Activated T-cell treated with anti-CD3 and anti-CD28 coated beads for 1 hour (primary cell): Measurements from ENCODE around the gene NCR2.
A peak's percentile ranks its signal among the peaks of the same experiment; 100 is the strongest.
"Not testable (repeated sequence)": the region's sequence is repeated elsewhere in the genome, so short reads cannot be mapped to it uniquely, and the experiment has no call there.

Experiments
- DNase-seq: peaks from one replicate; pipeline ENCODE4 v3.0.0-alpha.2; 2020; ENCODE audit warnings: low read depth

Gene NCR2, protein sequence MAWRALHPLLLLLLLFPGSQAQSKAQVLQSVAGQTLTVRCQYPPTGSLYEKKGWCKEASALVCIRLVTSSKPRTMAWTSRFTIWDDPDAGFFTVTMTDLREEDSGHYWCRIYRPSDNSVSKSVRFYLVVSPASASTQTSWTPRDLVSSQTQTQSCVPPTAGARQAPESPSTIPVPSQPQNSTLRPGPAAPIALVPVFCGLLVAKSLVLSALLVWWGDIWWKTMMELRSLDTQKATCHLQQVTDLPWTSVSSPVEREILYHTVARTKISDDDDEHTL

GRCh38 chr6:41335296-41335695, at the start of gene NCR2:
TSS of gene NCR2 (plus strand) at chr6:41335608. CDS start at chr6:41335877, 269 bp downstream.
- DNase-seq: no peak

DNA sequence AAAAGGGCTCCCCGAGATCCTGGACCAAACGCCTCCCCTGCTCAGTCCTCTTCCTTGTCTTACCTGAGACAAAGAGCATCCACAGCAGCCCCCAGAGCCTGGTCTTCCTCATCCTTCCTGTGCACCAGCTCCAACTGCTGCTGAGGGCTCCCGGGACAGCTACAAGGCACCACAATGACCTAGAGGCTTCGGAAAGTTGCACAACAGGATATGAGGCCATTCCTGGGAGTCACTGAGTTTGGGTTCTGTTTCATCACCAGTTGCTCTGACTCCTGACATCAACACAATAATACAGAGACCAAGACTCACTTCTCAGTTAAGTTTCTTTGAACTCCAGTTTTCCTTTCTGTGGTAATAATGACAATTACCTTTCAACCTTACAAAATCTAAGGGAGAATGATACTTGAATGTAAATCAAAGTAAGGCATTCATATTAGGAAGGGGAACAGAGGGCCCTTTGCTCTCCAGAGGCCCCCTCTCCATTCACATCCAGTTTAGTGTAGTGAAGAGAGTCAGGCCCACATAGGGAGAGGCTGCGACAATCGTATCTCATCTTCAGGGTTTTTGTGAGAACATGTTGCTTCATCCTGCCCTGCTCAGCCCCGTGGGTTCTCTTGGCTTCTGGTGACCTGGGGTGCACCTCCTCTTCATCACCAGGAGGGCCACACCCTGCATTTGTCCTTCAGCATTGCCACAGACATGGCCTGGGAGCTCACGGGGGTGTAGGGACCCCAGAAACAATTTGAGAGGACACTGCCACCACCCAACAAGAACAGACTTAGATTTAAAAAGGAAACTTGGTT, 48.7 kb upstream of the NCR2 start, which contains the start of gene TREM1:
Gene TREM1 (minus strand): TSS at position 139 of the 803 bp plus-strand sequence. CDS start 27 bp downstream, at position 112.
- no peak for DNase-seq

DNA sequence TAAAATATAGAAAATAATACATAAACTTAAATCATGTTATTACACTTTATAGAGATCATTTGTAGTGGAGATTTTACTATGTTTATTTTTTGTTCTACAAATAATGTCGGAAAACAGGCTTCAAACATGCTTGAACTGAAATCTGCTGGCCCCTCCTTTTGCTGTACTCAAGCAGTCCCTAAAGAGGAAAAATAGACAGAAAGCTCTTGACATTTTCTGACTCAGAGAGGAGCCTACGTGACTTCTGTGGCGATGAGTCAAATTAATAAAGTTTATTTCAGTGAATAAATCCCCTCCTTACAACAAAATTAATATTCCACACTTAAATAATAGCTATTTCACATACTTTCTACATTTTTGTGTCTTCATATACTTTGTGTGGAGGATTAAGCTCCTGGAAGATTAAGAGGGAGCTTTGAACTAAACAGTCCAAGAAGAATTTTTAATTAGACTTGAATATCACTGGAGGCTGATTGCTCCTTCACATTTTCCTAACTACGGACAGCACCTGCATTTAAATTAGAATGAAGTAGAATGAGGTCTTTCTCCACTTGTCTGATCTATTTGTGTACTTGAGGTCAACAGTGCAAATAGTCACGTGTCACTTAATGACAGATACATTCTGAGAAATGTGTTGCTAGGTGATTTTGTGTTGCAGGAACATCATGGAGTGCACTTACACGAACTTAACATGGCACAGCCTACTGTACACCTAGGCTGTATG, 47.2 kb upstream of the NCR2 start:
- DNase-seq: no peak

GRCh38 chr6:41288754-41289129, 46.7 kb upstream of the NCR2 start:
- no peak for DNase-seq

- no peak for DNase-seq
These were observed 45.6 kb upstream of the NCR2 start for GRCh38 chr6:41289815-41290214.

DNA sequence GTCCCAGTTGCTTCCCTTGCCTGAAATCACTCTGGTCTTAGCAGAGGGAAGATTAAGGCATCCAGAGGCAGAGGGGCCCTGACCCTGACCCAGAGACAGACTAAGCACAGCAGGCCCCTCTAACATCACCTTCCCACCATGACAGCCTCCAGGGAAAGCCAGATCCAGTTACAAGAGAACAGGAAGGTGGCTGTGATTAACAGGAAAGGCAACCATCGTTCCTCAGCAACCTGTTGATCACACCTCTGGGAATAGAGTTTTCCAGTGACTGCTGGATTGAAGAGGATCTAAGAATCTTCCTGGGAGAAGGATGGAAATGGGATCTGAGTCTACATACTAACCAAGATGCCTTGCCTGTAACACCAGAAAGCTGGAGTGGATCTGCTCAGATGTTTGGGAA, 43.7 kb upstream of the NCR2 start:
- no peak for DNase-seq

GRCh38 chr6:41294214-41294872, 41.1 kb upstream of the NCR2 start:
- no peak for DNase-seq

GRCh38 chr6:41297248-41297647, 38.2 kb upstream of the NCR2 start:
- DNase-seq: not testable (repeated sequence)

DNA sequence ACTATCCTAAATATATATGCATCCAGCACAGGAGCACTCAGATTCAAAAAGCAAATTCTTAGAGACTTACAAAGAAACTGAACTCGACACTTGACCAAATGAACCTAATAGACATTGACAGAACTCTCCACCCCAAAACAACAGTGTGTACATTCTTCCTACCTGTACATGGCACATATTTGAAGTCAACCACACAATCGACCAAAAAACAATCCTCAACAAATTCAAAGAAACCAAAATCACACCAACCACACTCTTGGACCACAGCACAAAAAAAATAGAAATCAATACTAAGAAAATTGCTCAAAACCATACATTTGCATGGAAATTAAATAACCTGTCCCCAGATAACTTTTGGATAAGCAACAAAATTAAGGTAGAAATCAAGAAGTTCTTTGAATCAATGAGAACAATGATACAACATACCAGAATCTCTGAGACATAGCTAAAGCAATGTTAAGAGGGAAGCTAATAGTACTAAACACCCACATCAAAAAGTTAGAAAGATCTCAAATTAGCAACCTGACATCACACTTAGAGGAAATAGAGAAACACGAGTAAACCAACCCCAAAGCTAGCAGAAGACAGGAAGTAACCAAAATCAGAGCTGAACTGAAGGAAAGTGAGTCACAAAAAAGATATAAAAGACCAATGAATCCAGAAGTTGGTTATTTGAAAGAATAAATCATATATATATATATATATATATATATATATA, 36.5 kb upstream of the NCR2 start:
- no peak for DNase-seq

- DNase-seq: no peak
These were observed 32.8 kb upstream of the NCR2 start for GRCh38 chr6:41302638-41303037.

- peak; percentile 18 for DNase-seq
These were observed 29.1 kb upstream of the NCR2 start for GRCh38 chr6:41306187-41306854.

DNA sequence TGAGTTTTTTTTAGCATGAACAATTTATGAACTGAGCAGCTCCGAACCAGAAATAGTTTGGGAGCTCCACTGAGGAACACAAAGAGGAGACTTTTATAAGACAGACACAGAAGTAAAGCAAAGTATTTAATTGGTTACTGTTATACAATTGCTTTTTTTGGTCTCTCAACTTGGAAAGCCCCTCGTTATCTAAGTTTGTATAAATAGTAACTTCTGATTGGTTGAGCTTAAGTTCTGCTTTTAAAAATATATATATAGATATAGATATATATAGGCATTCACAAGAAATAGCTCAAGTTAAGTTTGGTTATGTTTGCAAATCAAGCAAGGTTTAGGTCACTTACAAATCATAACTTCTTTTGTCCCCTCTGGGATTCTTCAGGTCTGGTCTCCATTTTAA, 20.2 kb upstream of the NCR2 start:
- no peak for DNase-seq

DNA sequence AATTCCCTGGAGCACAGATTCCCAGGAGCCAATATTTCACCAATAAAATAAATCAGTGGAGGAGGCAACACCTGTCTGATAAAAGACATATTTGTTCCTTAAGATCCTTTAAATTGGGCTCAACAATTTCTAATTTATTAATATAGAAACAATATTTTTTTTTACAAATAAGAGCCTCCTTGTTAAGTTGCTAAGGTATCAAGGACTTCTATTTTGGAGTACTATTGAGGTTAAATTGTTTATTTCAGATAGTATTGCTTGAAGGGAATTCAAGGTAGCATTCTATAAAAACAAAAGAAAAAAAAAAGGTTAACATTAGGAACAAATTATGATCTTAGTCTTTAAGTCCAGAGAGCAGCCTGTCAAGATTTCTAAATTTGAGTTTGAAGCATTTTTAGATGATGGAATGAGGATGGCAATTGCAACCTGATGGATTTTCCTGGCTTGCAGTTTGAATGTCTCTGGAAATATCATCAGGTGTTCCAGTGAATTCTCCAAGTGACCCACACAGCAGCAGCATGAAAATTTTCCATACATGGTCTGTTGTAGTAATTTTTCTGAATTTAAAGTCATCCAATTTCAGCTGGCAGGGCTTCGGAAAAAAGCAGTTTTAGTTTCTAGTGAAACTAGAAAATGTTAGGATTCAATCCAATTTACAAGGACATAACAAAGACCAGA, 19.3 kb upstream of the NCR2 start:
- no peak for DNase-seq

DNA sequence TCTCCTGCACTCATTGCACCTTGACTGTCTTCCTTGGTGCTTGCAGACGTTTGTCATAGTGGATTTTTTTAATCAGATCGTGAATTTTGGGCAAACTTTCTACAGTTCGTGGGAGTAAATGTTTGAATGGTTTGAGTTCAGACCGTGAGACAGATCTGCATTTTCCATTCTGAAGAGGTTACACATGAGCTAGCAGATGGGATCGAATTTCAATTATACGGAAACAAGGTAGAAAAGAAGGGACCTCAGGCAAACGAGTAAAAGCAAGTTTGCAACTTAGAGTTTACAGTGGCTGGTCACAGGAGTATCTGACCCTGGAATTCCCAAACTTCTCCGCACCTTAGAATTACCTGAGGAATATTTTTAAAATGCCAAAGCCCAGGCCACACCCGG, 17.2 kb upstream of the NCR2 start:
- DNase-seq: no peak

DNA sequence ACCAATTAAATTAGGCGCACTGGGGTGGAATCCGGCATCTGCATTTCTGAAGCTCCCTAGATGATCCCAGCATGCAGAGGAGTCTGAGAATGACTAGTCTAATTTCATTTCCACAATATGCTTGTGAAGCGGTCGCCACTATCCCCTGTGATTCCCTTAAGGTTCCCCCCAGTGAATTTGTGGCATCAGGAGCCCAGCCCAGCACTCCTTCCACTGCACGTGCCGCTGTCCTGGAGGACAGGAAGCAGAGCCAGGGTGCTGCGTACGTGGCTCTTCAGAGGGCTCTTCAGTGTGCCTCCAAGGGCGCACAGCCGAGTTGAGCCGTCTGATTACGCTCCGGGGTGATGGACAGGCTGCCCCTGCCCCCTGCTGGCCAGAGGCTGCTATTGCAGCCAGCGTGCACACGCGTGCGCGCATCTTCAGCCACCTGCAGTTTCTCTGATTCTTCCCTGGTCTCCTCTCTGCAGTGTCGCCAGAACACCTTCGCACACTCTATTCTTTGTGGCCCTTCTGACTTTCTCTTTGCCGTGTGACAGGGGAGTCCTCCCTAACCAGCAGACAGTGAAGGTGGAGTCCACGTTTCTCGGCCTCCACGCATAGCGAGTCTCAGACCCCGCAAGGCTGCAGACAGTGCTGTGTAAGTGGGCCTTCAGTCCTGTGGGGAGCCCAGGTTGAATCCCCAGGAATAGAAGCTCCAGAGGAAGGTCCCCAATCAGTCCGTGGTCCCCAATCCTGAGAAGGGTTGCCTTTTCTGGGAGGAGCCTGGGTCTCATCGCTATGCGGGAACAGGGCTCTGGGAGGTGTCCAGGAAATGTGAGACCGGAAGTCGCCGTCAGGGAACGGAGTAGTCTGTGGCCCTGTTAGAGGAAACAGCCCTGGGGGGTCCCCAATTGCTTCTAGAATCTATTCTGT, 16.5 kb upstream of the NCR2 start:
- peak; percentile 70 for DNase-seq

- no peak for DNase-seq
These were observed 14.2 kb upstream of the NCR2 start for GRCh38 chr6:41321183-41321582.

GRCh38 chr6:41325446-41326066, 9.9 kb upstream of the NCR2 start:
- DNase-seq: no peak

GRCh38 chr6:41326092-41326491, 9.3 kb upstream of the NCR2 start:
- no peak for DNase-seq

GRCh38 chr6:41327177-41327576, 8.2 kb upstream of the NCR2 start:
- no peak for DNase-seq
